Embryonic facial prominence (tissue), 1 donor: ENCODE data around the gene SPECC1.
"Not testable (repeated sequence)": the region's sequence is repeated elsewhere in the genome, so short reads cannot be mapped to it uniquely, and the experiment has no call there.

Source experiments
- DNase-seq: peaks from one replicate; pipeline ENCODE4 v3.0.0-alpha.2; 2016; ENCODE audit errors: extremely low spot score

The SPECC1 gene, protein sequence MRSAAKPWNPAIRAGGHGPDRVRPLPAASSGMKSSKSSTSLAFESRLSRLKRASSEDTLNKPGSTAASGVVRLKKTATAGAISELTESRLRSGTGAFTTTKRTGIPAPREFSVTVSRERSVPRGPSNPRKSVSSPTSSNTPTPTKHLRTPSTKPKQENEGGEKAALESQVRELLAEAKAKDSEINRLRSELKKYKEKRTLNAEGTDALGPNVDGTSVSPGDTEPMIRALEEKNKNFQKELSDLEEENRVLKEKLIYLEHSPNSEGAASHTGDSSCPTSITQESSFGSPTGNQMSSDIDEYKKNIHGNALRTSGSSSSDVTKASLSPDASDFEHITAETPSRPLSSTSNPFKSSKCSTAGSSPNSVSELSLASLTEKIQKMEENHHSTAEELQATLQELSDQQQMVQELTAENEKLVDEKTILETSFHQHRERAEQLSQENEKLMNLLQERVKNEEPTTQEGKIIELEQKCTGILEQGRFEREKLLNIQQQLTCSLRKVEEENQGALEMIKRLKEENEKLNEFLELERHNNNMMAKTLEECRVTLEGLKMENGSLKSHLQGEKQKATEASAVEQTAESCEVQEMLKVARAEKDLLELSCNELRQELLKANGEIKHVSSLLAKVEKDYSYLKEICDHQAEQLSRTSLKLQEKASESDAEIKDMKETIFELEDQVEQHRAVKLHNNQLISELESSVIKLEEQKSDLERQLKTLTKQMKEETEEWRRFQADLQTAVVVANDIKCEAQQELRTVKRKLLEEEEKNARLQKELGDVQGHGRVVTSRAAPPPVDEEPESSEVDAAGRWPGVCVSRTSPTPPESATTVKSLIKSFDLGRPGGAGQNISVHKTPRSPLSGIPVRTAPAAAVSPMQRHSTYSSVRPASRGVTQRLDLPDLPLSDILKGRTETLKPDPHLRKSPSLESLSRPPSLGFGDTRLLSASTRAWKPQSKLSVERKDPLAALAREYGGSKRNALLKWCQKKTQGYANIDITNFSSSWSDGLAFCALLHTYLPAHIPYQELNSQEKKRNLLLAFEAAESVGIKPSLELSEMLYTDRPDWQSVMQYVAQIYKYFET

DNA sequence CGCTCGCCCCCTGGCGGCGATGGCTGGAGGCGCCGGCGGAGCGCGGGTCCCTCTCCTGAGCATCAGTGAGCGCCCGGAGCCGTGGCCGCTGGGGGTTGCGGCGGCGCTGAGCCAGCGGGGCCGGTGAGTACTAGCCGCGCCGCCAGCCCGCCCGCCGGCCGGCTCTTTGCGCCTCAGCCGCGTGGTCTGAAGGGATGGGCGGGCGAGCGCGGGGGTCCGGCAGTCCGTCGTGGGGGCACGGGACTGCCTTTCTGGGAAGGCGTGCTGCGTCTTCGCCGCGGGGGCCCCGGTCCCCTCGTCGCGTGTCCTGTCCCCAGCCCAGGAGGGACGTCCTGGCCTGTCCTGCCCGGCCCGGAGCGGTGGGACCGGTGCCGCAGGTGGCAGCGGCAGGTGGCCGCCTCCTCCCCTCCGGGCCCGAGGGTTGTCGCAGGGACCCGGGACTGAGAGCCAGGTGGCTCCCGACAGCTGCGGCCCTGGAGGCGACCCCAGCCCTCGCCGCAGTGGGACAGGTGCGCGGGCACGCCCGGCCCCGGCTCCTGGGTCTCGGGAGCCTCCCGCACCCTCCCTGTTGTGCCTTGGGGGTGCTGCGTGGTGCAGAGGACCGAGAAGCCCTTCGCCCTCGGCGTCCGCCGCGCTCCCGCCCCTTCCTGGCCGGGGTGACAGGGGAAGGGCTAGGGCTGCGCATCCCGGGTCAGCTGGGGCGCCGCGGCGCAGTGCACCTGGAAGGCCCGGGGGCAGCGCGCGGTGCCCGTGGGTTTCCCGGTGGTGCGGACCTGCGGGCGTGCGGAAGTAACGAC is at the start of gene SPECC1:
Gene SPECC1, plus strand, starts transcription at position 58 of the 797 bp plus-strand sequence. CDS start 87,293 bp downstream, outside the sequence.
- DNase-seq = no peak

DNA sequence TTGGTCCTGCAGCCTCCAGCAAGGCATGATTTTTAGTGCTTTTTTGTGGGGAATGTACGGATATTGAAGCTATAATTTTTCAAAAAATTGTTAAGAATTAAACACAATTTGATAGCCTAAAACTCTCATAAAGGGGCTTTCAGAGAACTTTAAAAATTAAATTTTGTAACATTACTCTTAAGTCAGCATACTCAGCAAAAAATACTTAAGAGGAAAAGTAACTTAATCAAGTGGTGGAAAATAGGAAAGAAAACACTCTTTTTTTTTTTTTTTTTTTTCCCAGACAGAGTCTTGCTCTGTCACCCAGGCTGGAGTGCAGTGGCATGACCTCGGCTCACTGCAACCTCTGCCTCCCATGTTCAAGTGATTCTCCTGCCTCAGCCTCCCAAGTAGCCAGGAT is 46.2 kb upstream of the SPECC1 start:
- DNase-seq = not testable (repeated sequence)

DNA sequence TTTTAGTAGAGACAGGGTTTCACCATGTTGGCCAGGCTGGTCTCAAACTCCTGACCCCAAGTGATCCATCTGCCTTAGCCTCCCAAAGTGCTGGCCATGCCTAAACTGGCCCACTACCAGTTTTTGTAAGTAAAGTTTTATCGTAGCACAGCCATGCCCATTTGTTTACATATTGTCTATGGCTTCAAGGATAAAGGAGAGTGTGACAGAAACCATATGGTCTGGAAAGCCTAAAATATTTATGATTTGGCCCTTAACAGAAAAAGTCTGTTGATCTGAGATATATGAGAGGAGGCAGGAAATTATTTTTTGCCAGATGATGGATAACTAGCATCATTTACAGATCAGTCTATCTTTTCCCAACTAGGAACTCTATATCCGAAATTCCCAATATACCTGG is 36.0 kb upstream of the SPECC1 start:
- no peak for DNase-seq

DNA sequence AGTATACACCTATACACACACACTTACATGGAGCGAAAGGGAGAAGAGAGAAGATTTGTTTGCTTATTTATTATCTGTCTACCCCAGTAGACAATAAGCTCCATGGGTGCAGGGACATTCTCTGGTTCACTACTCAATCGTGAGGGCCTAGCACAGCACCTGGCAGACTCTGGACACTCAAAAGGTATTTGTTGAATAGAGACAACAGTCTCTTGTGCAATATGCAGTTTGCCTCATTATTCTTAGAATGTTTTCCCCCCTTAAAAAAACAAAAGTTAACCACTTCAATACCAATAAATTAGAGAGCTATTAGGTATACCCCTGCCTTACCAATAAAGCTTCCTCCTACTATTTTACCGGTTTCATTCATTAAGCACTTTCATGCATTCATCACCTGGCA is 33.6 kb upstream of the SPECC1 start:
- no peak for DNase-seq

- peak; percentile 80 for DNase-seq
Observed at GRCh38 chr17:19977293-19978208, 31.6 kb upstream of the SPECC1 start, which contains the start of gene AKAP10. AKAP10 (minus strand) TSS chr17:19977828; CDS start chr17:19977679, 149 bp downstream.

DNA sequence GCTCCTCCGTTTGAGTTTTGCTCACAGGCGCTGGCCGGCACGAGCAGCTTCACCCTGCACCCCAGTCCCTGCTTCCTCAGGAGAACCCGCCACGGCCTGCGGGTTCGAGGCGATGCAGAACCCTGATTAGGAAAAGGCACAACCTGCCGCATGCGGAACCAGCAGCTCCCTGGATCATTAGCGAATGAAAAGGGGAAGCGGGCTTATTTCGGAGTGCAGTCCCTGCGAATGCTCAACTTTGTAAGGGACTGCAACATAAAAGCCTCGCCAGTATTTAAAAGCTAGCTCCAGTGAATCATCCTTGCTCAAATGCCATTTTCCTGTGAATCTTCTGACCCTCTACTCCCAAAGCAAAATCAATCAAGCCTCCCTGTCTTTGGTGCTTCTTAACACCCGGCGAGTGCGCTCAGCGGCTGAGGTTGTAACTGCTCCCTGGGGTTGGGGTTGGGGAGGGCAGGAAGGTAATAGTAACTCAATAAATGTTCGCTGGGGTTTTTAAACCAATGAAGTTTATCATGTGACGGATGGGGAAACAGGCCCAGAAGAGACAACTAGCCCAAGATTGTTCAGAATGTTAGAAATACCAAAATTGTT is 30.9 kb upstream of the SPECC1 start:
- DNase-seq = no peak

GRCh38 chr17:19978805-19979211 is 30.4 kb upstream of the SPECC1 start:
- no peak for DNase-seq

DNA sequence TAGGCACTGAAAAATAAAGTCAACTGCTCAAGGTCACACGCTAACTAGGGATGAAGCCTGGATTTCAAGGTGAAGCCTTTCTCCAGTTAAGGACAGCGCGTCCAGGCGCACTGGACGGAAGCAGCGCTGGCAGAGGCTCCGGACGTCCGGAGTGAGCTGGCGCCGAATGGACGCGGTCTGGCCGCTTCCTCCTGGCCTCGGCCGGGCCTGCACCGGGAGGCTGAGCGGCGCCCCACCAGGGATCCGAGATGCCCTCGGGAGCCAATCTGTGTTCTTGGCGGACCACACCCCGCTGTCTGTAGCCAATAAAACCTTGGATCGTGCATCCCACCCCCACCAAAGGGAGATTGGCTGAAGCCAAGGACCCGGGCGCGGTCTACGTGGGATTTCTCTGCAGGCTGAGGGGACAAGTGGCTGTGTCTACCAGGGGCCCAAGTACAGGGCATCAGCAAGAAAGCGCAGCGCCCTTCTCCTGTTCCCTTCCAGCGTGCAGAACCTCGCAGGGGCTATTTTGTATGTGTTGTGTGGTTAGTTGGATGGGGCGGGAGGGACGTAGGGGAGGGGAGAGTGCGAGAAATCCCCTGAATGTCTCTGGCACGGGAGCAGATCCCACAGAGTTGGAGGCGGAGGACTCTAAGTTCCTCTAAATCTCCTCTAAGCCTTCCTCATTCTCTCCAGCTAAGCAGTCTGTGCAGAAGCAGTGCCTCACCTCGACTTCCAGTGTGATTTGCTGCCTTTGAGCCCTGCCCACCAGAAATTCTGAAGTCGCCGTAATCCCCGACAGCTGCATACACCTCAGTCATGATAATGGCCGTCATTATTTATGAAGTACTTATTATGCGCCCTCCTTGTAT is 29.0 kb upstream of the SPECC1 start:
- no peak for DNase-seq

- DNase-seq = no peak
Observed at GRCh38 chr17:19986941-19987861, 22.0 kb upstream of the SPECC1 start.

DNA sequence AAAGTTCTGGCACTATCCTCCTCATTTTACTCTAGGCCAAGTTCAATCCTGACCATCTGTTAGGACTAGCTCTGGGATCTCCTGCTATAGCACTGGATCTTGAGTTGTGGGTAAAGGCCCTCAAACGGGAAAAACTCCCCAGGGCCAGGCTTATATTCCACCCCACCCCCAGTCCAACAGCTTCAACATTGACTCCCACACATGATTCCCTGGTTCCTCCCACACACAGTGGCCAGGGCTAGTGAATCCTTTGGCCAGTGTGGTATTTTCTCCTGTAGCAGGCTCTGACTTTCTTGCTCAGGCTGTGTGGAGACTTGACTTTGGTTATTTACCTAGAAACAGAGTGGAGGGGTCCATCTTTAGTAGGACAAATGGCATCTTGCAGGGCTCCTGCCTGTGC is 21.3 kb upstream of the SPECC1 start:
- DNase-seq = no peak

GRCh38 chr17:19991252-19991885 is 17.8 kb upstream of the SPECC1 start:
- no peak for DNase-seq

DNA sequence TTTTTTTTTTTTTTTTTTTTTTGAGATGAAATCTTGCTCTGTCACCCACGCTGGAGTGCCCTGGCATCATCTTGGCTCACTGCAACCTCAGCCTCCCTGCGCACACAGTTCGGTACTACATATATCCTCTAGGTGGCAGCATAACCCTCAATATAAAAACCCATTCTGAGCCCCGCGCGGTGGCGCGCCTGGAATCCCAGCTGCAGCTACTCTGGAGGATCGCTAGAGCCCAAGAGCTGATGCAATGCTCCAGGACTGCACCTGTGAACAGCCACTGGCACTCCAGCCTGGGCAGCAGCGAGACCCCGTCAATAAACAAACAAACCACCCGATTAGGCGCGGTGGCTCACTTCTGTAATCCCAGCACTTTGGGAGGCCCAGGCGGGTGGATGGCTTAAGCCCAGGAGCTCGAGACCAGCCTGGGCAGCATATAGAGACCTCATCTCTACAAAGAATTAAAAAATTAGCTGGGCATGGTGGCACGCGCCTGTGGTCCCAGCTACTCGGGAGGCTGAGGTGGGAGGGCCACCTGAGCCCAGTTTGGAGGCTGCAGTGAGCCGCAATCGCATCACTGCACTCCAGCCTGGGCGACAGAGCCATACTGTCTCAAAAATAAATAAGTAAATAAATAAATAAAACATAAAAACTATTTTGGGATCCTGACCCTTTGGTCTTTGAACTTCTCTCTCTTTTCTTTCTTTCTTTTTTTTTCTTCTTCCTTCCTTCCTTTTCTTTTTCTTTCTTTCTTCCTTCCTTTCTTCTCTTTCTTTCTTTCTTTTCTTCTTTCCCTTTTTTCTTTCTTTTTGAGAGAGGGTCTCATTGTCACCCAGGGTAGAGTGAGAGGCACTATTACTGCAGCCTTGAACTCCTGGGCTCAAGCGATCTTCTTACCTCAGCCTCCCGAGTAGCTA is 16.1 kb upstream of the SPECC1 start:
- DNase-seq = peak; percentile 80

- DNase-seq = no peak
Observed at GRCh38 chr17:19996086-19996485, 13.1 kb upstream of the SPECC1 start.

GRCh38 chr17:19996502-19996901 is 12.7 kb upstream of the SPECC1 start:
- DNase-seq = no peak

- no peak for DNase-seq
Observed at GRCh38 chr17:20008242-20009051, 712 bp upstream of the SPECC1 start.

DNA sequence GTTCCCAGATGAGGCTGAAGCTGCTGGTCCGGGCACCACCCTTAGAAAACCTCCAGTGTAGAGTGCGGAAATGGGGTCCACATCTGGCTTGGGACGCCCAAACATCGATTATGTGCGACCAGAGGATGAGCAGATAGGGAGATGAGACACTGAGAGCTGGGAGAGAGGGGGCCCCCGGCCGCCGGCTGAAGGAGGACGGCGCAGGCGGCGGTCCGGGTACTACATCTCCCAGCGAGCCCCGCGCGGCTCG is 182 bp upstream of the SPECC1 start:
- no peak for DNase-seq
